Activated CD4-positive, alpha-beta T cell treated with anti-CD3 and anti-CD28 coated beads, Interleukin-2, Interleukin-4, amounts not matched to agents 100 ng/mL and 50 ng/mL, durations not matched to agents 16 hours and 8 hours (primary cell): ENCODE results near the gene ROBO4.

Experiments used
- DNase-seq: peaks from one replicate; pipeline ENCODE4 v3.0.0-alpha.2; 2020; ENCODE audit warnings: low spot score

ROBO4 gene

GRCh38 chr11:124918950-124919349 is 21.3 kb upstream of the ROBO4 start, which contains the start of gene HEPN1:
Gene HEPN1, plus strand, starts transcription at chr11:124919250.
- no peak for DNase-seq

DNA sequence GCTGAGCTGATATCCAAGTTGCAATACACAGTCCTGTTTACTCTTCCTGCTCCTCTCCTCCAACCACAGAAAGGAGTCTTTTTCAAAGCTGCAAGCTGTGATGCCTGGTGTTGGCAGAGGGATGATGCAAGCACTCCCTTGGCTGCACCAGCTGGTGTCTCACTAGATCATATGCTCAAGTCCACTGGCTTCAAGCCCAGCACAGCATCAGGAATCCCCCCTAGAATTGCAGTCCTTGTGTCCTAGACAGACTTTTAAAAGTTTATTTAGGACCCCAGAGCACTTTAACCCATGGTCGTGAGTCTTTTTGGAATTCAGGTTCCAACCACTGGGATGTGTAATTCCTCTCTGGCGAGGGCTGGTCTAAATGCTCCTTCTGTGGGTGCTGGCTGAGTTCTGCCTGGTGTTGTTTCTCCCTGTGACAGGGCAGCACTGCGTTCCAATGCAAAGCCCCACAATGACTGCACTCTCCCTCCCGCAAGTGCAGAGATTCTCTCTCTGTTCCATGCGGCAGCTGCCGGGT is 19.5 kb upstream of the ROBO4 start:
- DNase-seq: no peak

- DNase-seq: no peak
Measured at GRCh38 chr11:124916370-124916710, 18.7 kb upstream of the ROBO4 start.

- no peak for DNase-seq
Measured at GRCh38 chr11:124915541-124916369, 18.1 kb upstream of the ROBO4 start.

DNA sequence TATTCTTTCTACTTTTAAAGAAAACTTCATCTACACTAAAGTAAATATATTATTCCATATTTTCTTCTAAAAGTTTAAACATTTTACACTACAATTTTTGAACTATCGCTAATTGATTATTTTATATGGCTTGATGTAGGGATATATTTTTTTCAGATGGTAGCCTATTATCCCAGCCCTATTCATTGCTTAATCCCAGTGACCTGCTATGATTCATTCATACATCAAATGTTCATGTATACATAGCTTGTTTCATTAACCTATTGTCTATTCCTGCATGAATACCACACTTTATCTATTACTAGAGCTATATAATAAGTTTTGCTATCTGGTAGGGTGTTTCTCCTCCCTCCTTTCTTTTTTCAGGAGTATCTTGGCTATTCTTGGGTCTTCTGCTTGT is 5.0 kb upstream of the ROBO4 start:
- no peak for DNase-seq

GRCh38 chr11:124900464-124900863 is 2.8 kb upstream of the ROBO4 start:
- DNase-seq: no peak

- DNase-seq: no peak
Measured at GRCh38 chr11:124899383-124900145, 1.9 kb upstream of the ROBO4 start.

- no peak for DNase-seq
Measured at GRCh38 chr11:124898711-124899110, 1.0 kb upstream of the ROBO4 start.

- DNase-seq: no peak
Measured at GRCh38 chr11:124898263-124898680, 607 bp upstream of the ROBO4 start.

- DNase-seq: no peak
Measured at GRCh38 chr11:124896821-124897391, 759 bp downstream of the ROBO4 start.

- no peak for DNase-seq
Measured at GRCh38 chr11:124896071-124896750, 1.5 kb downstream of the ROBO4 start.

GRCh38 chr11:124895471-124895971 is 2.1 kb downstream of the ROBO4 start:
- no peak for DNase-seq

GRCh38 chr11:124894606-124895430 is 2.8 kb downstream of the ROBO4 start:
- no peak for DNase-seq

DNA sequence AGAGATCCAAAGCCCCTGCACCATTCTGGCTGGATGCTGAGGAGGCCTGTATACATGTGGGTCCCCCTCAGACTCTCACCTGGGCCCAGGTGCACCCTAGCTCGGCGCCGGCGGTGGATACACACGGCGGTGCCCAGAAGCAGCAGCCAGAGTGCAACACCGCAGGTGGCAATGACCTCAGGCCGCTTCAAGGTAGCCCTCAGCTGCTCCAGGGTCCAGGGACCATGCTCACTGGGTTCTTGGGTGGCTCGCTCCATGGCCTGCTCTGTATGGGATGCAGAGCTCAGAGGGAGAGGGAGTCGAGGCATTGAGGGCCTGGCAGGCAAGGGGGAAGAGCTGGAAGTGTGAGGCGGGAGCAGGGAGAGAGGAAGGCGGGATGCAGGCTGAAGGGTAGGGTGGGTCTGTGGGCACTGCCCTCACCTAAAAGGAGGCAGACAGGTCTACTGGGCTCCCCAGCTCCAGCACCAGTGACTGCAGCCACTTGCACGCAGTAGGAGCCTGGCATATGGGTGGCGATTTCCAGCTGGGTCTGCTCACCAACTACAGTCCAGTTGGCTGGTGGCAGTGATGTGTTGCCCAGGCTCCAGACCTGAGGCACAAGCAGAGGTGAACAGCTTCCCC is 3.8 kb downstream of the ROBO4 start:
- no peak for DNase-seq

- DNase-seq: no peak
Measured at GRCh38 chr11:124892750-124893454, 4.8 kb downstream of the ROBO4 start.

GRCh38 chr11:124892146-124892545 is 5.5 kb downstream of the ROBO4 start:
- no peak for DNase-seq

DNA sequence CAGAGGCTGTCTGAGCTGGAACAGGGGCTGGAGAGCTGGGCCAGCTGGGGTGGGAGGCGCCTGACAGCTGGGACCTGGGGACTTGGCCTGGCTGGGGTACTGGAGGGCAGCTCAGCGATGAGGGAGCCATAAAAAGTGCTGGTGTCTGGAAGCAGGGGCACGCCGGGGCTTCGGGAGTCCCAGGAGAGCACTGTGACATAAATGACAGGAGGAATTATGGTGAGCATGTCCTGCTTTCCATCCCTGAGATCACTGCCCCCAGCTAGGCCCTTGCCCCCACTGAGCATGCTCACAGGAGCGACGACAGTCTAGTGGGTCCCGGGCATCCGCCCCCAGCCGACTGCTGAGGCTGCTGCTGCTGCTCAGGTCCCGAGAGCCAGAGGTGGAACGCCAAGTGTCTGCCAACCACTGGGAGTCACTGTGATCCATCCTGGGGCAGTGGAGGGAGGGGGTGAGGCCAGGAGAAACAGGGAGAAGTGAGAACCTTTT is 6.2 kb downstream of the ROBO4 start:
- no peak for DNase-seq

DNA sequence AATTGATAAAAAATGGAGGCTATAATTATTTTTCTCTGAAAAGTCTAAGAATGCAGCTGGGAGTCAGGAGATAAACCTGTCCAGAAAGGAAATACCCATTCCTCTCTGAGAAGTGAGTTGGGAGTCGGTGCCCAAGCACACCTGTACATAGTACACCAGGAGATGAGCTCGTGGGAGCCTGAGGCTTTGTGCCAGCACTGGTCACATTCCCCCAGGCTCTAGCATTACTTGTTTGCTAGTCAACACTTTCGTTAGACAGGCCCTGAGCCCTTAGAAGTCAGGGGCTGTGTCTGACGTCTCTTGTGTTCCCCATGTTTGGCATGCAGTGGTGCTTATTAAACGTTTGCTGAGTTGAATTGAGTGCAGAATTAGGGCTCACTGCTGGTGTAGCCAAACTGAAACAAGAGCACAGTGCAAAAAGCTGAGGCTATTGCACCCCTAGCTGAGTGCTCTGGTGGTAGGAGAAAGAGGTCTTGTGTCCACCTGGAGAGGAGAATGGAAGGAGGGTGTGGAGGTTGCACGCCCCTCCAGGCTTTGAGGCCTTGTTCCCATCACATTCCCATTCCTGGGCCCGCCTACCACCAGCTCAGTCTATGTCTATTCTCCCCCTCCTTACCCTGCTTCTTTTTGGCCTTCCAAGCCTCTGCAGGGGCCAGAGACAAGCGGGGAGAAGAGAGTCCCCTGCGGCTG is 6.8 kb downstream of the ROBO4 start:
- DNase-seq: no peak

DNA sequence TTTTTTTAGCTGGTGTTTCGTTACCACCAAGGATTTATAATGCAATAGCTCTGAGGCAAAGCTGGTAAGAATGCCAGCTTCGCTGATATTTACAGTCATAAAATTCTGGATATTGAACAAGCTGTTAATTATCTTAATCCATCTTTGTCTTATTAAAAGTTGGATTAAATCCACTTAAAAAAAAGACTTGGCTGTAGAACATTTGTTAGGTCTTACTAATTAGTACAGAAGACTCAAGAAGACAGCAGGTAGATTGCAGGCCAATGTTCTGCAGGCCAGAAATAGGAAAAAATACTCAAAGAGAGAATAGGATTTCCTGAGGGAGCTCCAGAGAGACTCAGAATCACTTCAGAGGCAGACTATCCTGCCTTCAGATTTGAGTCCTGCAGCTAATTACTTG is 7.5 kb downstream of the ROBO4 start:
- no peak for DNase-seq
